UCSD-AML1 (cell line): ENCODE data around the gene ICOSLG.
"Not testable (repeated sequence)": the region's sequence is repeated elsewhere in the genome, so short reads cannot be mapped to it uniquely, and the experiment has no call there.

ENCODE experiments used
- DNase-seq: peaks from one replicate; lab custom pipeline; 2025; ENCODE audit not compliant: unreplicated experiment; lab: John Stamatoyannopoulos, UW

The ICOSLG gene

GRCh38 chr21:44240842-44241241 is at the start of gene ICOSLG:
ICOSLG (minus strand) TSS chr21:44240943; CDS start chr21:44240817, 126 bp downstream.
- not testable (repeated sequence) for DNase-seq

GRCh38 chr21:44289381-44290010 is 48.8 kb upstream of the ICOSLG start:
- no peak for DNase-seq

- no peak for DNase-seq
Measured at GRCh38 chr21:44288251-44289110, 47.7 kb upstream of the ICOSLG start.

- DNase-seq: no peak
Measured at GRCh38 chr21:44286716-44287632, 46.2 kb upstream of the ICOSLG start.

- DNase-seq: no peak
Measured at GRCh38 chr21:44286086-44286715, 45.5 kb upstream of the ICOSLG start.

GRCh38 chr21:44285138-44285992 is 44.6 kb upstream of the ICOSLG start, which contains the start of gene AIRE:
AIRE (plus strand) TSS chr21:44285876; CDS start chr21:44286007, 131 bp downstream.
- no peak for DNase-seq

GRCh38 chr21:44283948-44284347 is 43.2 kb upstream of the ICOSLG start:
- no peak for DNase-seq

GRCh38 chr21:44283211-44283785 is 42.6 kb upstream of the ICOSLG start:
- DNase-seq: not testable (repeated sequence)

- DNase-seq: no peak
Measured at GRCh38 chr21:44282370-44282769, 41.6 kb upstream of the ICOSLG start.

GRCh38 chr21:44281801-44282200 is 41.1 kb upstream of the ICOSLG start:
- DNase-seq: no peak

- DNase-seq: no peak
Measured at GRCh38 chr21:44279354-44280260, 38.9 kb upstream of the ICOSLG start.

- no peak for DNase-seq
Measured at GRCh38 chr21:44275041-44275440, 34.3 kb upstream of the ICOSLG start.

GRCh38 chr21:44273046-44273445 is 32.3 kb upstream of the ICOSLG start:
- DNase-seq: no peak

GRCh38 chr21:44272284-44272858 is 31.6 kb upstream of the ICOSLG start:
- DNase-seq: no peak

- no peak for DNase-seq
Measured at GRCh38 chr21:44271558-44272283, 31.0 kb upstream of the ICOSLG start.

- DNase-seq: no peak
Measured at GRCh38 chr21:44269090-44269489, 28.3 kb upstream of the ICOSLG start.

- DNase-seq: peak; percentile 60
Measured at GRCh38 chr21:44267655-44268142, 27.0 kb upstream of the ICOSLG start.
